DND-41 (cell line): ENCODE results near the gene B4GALT5.
A peak's percentile ranks its signal among the peaks of the same experiment; 100 is the strongest.

Source experiments
- ATAC-seq: fragments of 200-7000 bp; cut with Tn5 transposase; 3 replicates; pipeline ENCODE4 v1.9.1; 2021; ENCODE audit warnings: low read depth; ENCODE audit not compliant: insufficient read depth
- DNase-seq: peaks from one replicate; pipeline ENCODE4 v3.0.0-alpha.2; 2020
- H2AFZ ChIP-seq: 2 replicates; pipeline ENCODE4 v1.6.0; 2012; ENCODE audit warnings: low read depth, low read length
- H3K27ac ChIP-seq: 2 replicates; pipeline ENCODE4 v1.5.1; 2012; ENCODE audit warnings: low read length, inconsistent platforms
- H3K27me3 ChIP-seq: fragments of 200-600 bp; sonication (generic); 2 replicates; pipeline ENCODE4 v1.6.0; 2012; ENCODE audit warnings: low read length, mild to moderate bottlenecking, inconsistent platforms; ENCODE audit not compliant: insufficient read depth, poor library complexity
- H3K36me3 ChIP-seq: 2 replicates; pipeline ENCODE4 v1.5.1; 2012; ENCODE audit warnings: low read length, inconsistent platforms; ENCODE audit not compliant: insufficient read depth
- H3K4me1 ChIP-seq: 2 replicates; pipeline ENCODE4 v1.5.1; 2012; ENCODE audit warnings: mild to moderate bottlenecking, low read length; ENCODE audit not compliant: insufficient read depth
- H3K4me2 ChIP-seq: 2 replicates; pipeline ENCODE4 v1.6.0; 2012; ENCODE audit warnings: mild to moderate bottlenecking, moderate library complexity, low read length, inconsistent platforms; ENCODE audit not compliant: insufficient read depth
- H3K4me3 ChIP-seq, 2 experiments: fragments of 200-600 bp in 1 of 2; shearing (Covaris generic) in 1 of 2; 2 replicates each; pipeline ENCODE4 v1.5.1; 2012 to 2016; ENCODE audit warnings: inconsistent platforms in 2 of 2, low read length in 2 of 2, mild to moderate bottlenecking in 2 of 2, low read depth in 1 of 2, moderate library complexity in 1 of 2
- H3K79me2 ChIP-seq: 2 replicates; pipeline ENCODE4 v1.6.0; 2012; ENCODE audit warnings: low read length, inconsistent platforms; ENCODE audit not compliant: insufficient read depth
- H3K9ac ChIP-seq: 2 replicates; pipeline ENCODE4 v1.6.0; 2012; ENCODE audit warnings: low read depth, mild to moderate bottlenecking, inconsistent platforms, low read length, moderate library complexity
- H3K9me3 ChIP-seq: 2 replicates; pipeline ENCODE4 v1.5.1; 2012; ENCODE audit warnings: low read length, moderate library complexity, mild to moderate bottlenecking, inconsistent platforms; ENCODE audit not compliant: insufficient read depth, severe bottlenecking
- H4K20me1 ChIP-seq: 2 replicates; pipeline ENCODE4 v1.6.0; 2012; ENCODE audit warnings: low read length; ENCODE audit not compliant: insufficient read depth
- CTCF ChIP-seq: IDR thresholded peaks from 2 replicates; pipeline ENCODE4 v1.5.1; 2012; ENCODE audit warnings: borderline replicate concordance, low read length, moderate library complexity, mild to moderate bottlenecking; ENCODE audit not compliant: poor library complexity, severe bottlenecking; ENCODE audit errors: extremely low read depth
- EZH2 ChIP-seq: IDR thresholded peaks from 3 replicates; pipeline ENCODE4 v1.6.1; 2012; ENCODE audit warnings: borderline replicate concordance, low read depth, mild to moderate bottlenecking, moderate library complexity, low read length, inconsistent platforms; ENCODE audit not compliant: severe bottlenecking

B4GALT5 gene

GRCh38 chr20:49715466-49715865, 1.8 kb upstream of the B4GALT5 start:
- Histone ChIP-seq H3K27me3 (no peaks in the 10 kb centered on the region), H3K4me1 (peaks cover 32% of the 10 kb centered on the region), H3K27ac (no peak overlapping the region), H3K9me3 (no peaks in the 10 kb centered on the region), H3K9ac (no peak overlapping the region), H2AFZ (no peak overlapping the region), H4K20me1 (peaks cover 23% of the 10 kb centered on the region; the same call in 1 of the 2 replicates), H3K79me2 (peaks cover 35% of the 10 kb centered on the region), H3K4me2 (no peak overlapping the region), H3K4me3 (no peak overlapping the region), H3K36me3 (no peaks in the 10 kb centered on the region)
- DNase-seq (no peak), ATAC-seq (no peak)
- TF ChIP-seq EZH2 (no peak), CTCF (no peak)

GRCh38 chr20:49712996-49713752, 504 bp downstream of the B4GALT5 start:
- Histone ChIP-seq H3K4me2 (peak overlapping the region; percentile 84), H2AFZ (peak overlapping the region; percentile 76), H3K9me3 (no peaks in the 10 kb centered on the region), H3K27ac (peak overlapping the region; percentile 59), H3K36me3 (no peaks in the 10 kb centered on the region), H3K79me2 (peaks cover 56% of the 10 kb centered on the region), H3K9ac (peak overlapping the region; percentile 87), H3K4me1 (peaks cover 32% of the 10 kb centered on the region), H4K20me1 (peaks cover 35% of the 10 kb centered on the region; the same call in 1 of the 2 replicates), H3K4me3 (peak overlapping the region; percentile 77 to 85), H3K27me3 (no peaks in the 10 kb centered on the region)
- ATAC-seq = peak; percentile 61
- TF ChIP-seq EZH2 = no peak
- TF ChIP-seq CTCF = no peak
- peak; percentile 53 for DNase-seq

GRCh38 chr20:49712646-49712995, 1.1 kb downstream of the B4GALT5 start:
- peak overlapping the region; percentile 87 for H3K9ac ChIP-seq
- H4K20me1 ChIP-seq = peaks cover 39% of the 10 kb centered on the region; the same call in 1 of the 2 replicates
- H3K27me3 ChIP-seq = no peaks in the 10 kb centered on the region
- TF ChIP-seq EZH2 (no peak), CTCF (no peak)
- peaks cover 32% of the 10 kb centered on the region for H3K4me1 ChIP-seq
- H3K4me3 ChIP-seq = peak overlapping the region; percentile 77 to 85
- no peaks in the 10 kb centered on the region for H3K36me3 ChIP-seq
- H3K79me2 ChIP-seq = peaks cover 61% of the 10 kb centered on the region
- peak overlapping the region; percentile 76 for H2AFZ ChIP-seq
- no peak; the same call in 2 of the 3 replicates for ATAC-seq
- H3K9me3 ChIP-seq = no peaks in the 10 kb centered on the region
- DNase-seq = no peak
- peak overlapping the region; percentile 84 for H3K4me2 ChIP-seq
- peak overlapping the region; percentile 59; the same call in 1 of the 2 replicates for H3K27ac ChIP-seq
